ENCODE measurements around the gene DGKQ.

Gene DGKQ

DNA sequence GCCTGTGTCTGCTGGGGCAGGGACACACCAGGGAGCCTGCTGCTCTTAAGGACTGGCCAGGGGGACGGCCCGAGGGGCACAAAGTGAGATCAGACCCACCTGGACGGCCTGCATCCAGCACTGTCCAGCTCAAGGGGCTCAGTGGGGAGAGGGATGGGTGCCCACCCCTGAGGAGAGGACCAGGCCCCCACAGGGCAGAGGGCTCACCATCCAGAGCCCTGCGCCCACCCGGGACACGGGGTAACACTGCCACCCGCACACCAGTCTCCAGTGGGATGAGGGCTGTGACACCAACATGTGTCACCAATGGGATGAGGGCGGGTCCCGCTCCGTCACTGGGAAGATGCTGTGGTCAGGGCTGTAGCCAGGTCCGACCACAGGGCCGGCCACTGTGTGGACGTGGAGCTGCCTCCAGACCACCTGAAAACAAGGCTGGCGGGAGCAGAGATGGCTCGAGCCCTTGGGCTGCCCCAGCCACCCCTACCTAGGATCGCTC, 13.2 kb downstream of the DGKQ start:
- no peak for DNase-seq

- no peak for DNase-seq
Measured at GRCh38 chr4:959338-960139, 13.8 kb downstream of the DGKQ start.

DNA sequence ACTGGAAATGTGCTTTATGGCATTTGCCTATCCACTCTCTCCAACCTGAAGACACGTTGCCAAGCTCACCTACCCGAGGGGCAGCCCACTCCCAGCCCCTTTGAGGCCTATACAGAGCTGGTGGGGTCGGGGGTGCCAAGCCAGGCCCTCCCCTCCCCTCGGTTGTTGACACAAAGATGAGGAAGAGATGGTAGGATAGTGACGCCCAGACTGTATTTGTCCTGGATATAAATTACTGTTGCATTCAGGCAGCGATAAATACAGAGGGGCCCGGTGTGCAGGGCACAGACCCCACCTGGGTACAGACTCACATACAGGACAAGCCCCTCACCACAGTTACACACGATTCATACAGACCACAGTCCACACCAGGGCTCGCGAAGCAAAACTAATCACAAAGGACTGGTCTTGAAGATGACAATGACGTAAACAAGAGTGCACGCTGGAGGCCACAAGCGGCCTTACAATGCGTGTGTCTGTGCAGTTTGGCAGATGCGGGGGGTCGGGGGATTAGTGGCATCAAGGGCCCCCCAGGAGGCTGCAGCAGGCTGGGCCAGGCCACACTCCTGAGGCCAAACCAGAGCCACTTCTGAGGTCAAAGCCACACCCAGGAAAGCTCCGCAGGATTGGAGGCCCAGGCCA, 14.6 kb downstream of the DGKQ start:
- DNase-seq, result no peak

- no peak for DNase-seq
Measured at GRCh38 chr4:958314-958665, 15.1 kb downstream of the DGKQ start.

GRCh38 chr4:957581-958313, 15.6 kb downstream of the DGKQ start:
- no peak for DNase-seq

GRCh38 chr4:957231-957580, 16.2 kb downstream of the DGKQ start:
- no peak for DNase-seq

GRCh38 chr4:956531-957230, 16.7 kb downstream of the DGKQ start:
- DNase-seq, result no peak

DNA sequence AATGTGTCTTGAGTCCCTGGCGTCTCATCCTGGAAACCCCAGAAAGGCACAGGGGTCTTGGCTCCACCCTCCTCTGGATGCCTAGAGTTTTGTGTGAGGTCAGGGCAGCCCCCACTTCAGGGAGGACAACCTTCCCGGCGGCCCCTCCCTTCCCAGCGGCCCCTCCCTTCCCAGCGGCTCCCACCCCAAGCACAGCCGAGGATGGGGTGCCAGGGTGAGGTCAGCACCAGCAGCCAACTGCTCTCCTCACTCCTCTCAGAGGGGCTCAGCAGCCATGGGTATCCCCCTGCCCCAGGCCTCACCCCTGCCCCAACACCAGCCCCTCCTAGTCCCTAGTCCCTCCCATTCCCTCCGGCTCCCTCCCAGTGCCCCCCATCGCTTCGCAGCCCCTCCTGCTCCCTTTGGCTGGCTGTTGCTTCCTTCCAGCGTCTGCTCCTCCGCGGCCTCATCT, 17.4 kb downstream of the DGKQ start:
- DNase-seq, result no peak

GRCh38 chr4:955161-955921, 18.0 kb downstream of the DGKQ start:
- DNase-seq, result no peak

GRCh38 chr4:954211-955020, 19.0 kb downstream of the DGKQ start:
- DNase-seq, result no peak

- DNase-seq, result no peak
Measured at GRCh38 chr4:953574-953915, 19.8 kb downstream of the DGKQ start.

DNA sequence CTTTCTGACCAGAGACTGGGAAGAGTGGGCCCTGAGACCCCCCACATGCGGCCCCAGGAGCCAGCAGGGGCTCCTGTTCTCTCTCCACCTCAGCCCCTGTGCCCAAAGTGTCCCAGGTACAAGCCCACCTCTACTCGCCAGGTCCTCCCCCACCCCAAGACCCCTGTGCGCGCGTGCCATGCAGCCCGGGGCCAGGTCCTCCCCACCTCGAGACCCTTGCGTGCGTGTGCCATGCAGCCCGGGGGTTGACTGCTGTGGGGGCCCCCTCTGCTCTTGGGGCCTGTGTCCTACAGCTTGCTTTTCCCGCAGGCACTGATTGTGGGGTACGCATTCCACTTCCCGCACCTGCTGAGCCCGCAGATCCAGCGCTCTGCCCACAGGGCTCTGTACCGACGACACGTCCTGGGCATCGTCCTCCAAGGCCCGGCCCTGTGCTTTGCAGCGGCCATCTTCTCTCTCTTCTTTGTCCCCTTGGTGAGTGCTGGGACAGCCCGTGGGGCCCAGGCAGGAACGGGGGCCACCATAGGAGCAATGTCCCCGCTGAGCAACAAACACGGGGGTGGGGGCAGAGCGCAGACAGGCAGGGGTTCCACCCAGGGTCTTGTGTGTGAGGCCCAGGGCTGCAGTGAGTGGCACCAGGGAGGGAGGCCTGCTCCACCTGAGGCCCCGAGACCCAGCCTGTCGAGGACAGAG, 20.3 kb downstream of the DGKQ start:
- DNase-seq, result no peak

DNA sequence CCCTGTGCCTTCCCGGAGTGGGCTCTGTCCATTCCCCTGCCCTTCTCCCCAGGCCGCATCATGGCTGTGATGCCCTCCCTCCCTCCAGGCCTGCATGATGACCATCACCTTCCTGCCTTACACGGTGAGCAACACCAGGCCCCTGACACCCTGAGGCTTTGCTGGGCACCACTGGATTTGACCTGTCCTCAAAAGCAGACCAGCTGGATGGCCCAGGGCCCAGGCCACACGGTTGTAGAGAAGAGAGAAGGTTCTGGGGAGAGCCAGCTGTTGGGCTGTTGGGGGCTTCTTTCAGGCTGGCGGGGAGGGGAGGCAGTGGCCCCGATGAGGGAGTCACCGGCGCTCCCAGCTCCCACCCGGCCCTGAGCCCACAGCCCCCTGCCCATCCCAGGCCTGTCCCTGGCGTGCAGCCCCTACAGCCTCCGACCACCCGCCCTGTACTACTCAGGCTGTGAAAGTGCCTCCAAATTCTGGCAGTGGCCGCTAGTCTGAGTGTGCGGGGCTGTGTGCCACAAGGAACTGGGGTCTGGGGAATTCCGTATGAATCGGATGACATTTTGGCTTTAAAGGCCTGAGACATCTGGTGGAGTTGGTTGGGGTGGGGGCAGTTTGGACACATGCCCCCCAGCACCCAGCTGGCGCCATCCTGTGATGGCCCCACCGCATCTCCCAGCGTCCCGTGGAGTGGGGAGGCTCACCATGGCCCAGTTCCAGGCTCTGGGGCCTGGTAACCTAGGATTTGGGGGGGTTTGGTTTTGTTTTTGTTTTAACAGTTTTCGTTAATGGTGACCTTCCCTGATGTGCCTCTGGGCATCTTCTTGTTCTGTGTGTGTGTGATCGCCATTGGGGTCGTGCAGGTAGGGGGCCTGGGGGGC, 21.5 kb downstream of the DGKQ start:
- no peak for DNase-seq

DNA sequence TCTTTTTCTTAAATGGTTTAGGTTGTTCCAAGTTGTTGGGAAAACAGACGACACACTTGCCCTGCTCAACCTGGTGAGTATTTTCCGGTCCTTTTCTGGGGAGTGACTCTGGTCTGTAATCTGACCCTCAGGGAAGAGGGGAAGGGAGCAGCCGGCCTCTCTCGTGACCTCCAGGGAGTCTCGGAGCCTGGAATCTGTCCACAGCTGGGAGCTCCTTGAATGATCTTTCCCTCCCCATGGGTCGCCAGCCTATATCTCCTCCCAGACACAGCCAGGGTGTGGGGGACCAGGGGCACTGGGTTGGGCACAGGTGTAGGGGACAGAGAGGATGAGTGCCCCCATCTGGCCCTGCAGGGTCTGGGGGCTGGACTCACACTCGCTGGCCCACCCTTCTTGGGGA, 22.2 kb downstream of the DGKQ start:
- DNase-seq, result no peak

- DNase-seq, result no peak
Measured at GRCh38 chr4:950136-951020, 23.0 kb downstream of the DGKQ start.

DNA sequence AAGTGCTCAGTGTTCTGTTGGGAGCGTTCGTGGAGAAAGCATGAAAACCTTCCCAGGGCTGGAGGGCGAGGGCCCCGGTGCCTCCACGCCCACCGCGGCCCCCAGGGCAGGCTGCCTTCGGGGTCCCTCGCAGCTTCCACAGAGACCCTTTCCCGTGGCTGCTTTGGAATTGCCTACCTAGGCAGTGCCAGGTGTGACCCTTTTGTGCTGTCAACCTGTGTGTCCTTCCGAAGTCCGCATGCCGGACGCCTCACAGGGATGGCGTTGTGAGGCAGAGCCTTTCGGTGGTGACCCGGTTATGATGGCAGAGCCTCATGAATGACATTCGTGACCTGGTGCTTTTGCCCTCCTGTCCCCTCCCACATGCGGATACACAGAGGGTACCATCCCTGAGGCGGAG, 23.7 kb downstream of the DGKQ start:
- DNase-seq, result no peak

GRCh38 chr4:948936-949300, 24.5 kb downstream of the DGKQ start:
- no peak for DNase-seq

- no peak for DNase-seq
Measured at GRCh38 chr4:948101-948935, 25.1 kb downstream of the DGKQ start.
